Measurements from ENCODE around the gene USF2.

- TF ChIP-seq CTCF (conservative IDR thresholded peaks at IDR 0.05) (no peak), ZFX (IDR thresholded peaks at IDR 0.05) (no peak)
These were observed 49.8 kb upstream of the USF2 start for GRCh38 chr19:35219008-35219407.
